AG09309 (cell line): ENCODE measurements around the gene SEC22A.

Source experiments
- DNase-seq: peaks from one replicate; pipeline ENCODE4 v3.0.0-alpha.2; 2010; ENCODE audit warnings: low read depth
- H3K4me3 ChIP-seq: 2 replicates; pipeline ENCODE4 v1.5.1; 2011; ENCODE audit warnings: mild to moderate bottlenecking, low read depth, low read length, moderate library complexity; ENCODE audit not compliant: control insufficient read depth
- CTCF ChIP-seq: IDR thresholded peaks from 2 replicates; pipeline ENCODE4 v1.5.1; 2011; ENCODE audit warnings: mild to moderate bottlenecking, low read depth, low read length, inconsistent platforms; ENCODE audit not compliant: insufficient read depth, control insufficient read depth; ENCODE audit errors: missing control alignments

SEC22A gene

DNA sequence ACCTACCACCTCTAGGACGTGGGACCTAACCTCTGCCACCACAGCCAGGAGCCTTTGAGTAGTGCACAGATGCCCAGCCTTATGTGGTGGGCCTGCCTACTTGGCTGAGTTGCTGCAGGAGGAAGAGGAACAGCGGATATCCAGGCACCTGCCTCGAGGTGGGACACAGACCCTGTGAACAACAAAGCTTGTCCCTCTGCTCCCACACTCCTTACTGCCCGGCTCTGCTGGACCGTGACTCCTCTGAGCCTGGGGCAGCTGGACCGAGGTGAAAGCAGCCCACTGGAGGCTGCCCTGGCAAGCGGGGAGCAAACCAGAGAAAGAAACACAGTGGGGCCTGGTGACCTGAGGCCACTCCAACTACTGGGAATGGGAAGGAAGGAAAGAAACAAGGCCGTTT lies 97.8 kb downstream of the SEC22A start:
- no peak for TF ChIP-seq CTCF
- H3K4me3 ChIP-seq, result no peak overlapping the region
- no peak for DNase-seq

- no peak for TF ChIP-seq CTCF
- DNase-seq, result no peak
- H3K4me3 ChIP-seq, result no peak overlapping the region
Observed at GRCh38 chr3:123300056-123300455, 98.3 kb downstream of the SEC22A start.

DNA sequence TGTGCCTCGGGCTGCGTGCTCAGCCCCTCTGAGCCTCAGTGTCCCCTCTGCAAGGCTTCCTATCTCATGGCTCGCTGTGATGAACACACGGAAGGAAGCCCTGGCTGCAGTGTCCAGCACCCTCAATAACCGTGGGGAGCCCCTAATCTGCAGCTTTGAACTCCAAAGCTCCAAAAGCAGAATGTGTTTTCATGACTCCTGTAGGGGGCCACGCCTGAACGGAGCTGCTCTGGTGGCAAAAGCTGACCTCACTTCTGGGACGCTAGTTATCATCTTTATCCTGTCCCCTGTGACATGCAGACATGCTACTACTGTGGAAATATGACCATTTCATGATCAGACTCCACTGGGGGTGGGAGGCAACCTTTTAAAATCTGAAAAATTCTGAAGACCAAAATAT lies 98.8 kb downstream of the SEC22A start:
- no peak overlapping the region for H3K4me3 ChIP-seq
- TF ChIP-seq CTCF, result no peak
- no peak for DNase-seq

- H3K4me3 ChIP-seq, result no peak overlapping the region
- no peak for TF ChIP-seq CTCF
- DNase-seq, result no peak
Observed at GRCh38 chr3:123301331-123302184, 99.8 kb downstream of the SEC22A start.

DNA sequence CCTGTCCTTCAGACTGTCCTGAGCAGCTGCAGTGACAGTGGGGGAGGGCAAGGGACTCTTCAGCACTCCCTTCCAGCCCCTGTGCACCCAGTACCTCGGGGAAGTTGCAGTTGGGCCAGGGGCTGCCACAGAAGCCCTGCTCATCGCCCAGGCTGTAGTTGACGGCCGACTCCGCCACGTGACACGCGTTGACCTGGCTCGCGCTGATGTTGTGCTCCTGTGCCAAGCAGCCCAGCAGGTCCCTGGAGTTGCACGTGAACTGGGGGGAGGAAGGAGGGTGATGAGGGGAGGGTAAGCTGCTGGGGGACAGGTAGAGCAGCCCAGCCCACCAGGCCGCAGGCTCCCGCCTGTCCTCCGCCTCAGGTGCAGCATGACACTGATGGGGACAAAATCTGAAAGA lies 101.2 kb downstream of the SEC22A start:
- H3K4me3 ChIP-seq, result no peak overlapping the region
- no peak for TF ChIP-seq CTCF
- DNase-seq, result no peak

- no peak for DNase-seq
Observed at GRCh38 chr3:123303976-123304560, 102.3 kb downstream of the SEC22A start.

More at GRCh38 chr3:123303976-123304560, 102.3 kb downstream of the SEC22A start:
- TF ChIP-seq CTCF, result no peak
- no peak overlapping the region for H3K4me3 ChIP-seq
